A549 (cell line): ENCODE data around the gene MAGI2. TPM values are rescaled to one million over a fixed set of nuclear protein-coding genes. Genes with fewer than 3 reads are reported as not detected.

Experiments used
- ATAC-seq, 2 experiments: fragments of 200-7000 bp in 1 of 2; fragments of >200 bp in 1 of 2; cut with Nextera tagmentation in 1 of 2; cut with Tn5 transposase in 1 of 2; 3 replicates each; pipeline versions ENCODE4 v1.8.0 to v1.9.1; 2018 to 2020; ENCODE audit warnings: mild to moderate bottlenecking in 1 of 2, moderate library complexity in 1 of 2
- CTCF ChIA-PET: fragments of 300-600 bp; sonication (Branson Sonifier 250); formaldehyde crosslinking; extraction: SDS; loops from one replicate; lab custom pipeline; 2021; ENCODE audit warnings: antibody characterized with exemption, inconsistent platforms; lab: Yijun Ruan, JAX
- POLR2A ChIA-PET: fragments of 350-600 bp; formaldehyde crosslinking; extraction: SDS; loops from one replicate; lab custom pipeline; 2021; ENCODE audit warnings: antibody characterized with exemption, inconsistent platforms; lab: Yijun Ruan, JAX
- DNase-seq, 2 experiments: peaks; one replicate each; pipeline versions ENCODE4 v3.0.0 to v3.0.0-alpha.2; 2011 to 2016; ENCODE audit warnings: low read depth in 1 of 2, low spot score in 1 of 2
- FAIRE-seq: peaks from 2 replicates; lab custom pipeline; 2011; peaks lifted over from hg19 to GRCh38; lab: Jason Lieb, UNC
- H3K27ac ChIP-seq, 2 experiments: fragments of >200 bp; sonication (Bioruptor Twin); formaldehyde crosslinking; 3 replicates each; pipeline ENCODE4 v1.5.1; 2016 to 2017
- H3K4me1 ChIP-seq: fragments of >200 bp; sonication (Bioruptor Twin); formaldehyde crosslinking; 3 replicates; pipeline ENCODE4 v1.6.1; 2016
- H3K4me2 ChIP-seq: fragments of >200 bp; sonication (Bioruptor Twin); formaldehyde crosslinking; 3 replicates; pipeline ENCODE4 v1.6.1; 2016
- H3K4me3 ChIP-seq: fragments of >200 bp; sonication (Bioruptor Twin); formaldehyde crosslinking; 3 replicates; pipeline ENCODE4 v1.5.1; 2016
- H3K9me3 ChIP-seq: fragments of >200 bp; sonication (Bioruptor Twin); formaldehyde crosslinking; 3 replicates; pipeline ENCODE4 v1.6.1; 2016
- CBX8 ChIP-seq: fragments of 200-600 bp; sonication (generic); IDR thresholded peaks from 2 replicates; pipeline ENCODE4 v1.6.1; 2016
- CEBPB ChIP-seq, 2 experiments: fragments of >200 bp in 1 of 2; sonication (Bioruptor Twin) in 1 of 2; formaldehyde crosslinking in 1 of 2; IDR thresholded peaks; 2 replicates each; pipeline ENCODE4 v1.6.1; 2012 to 2016
- CHD2 ChIP-seq: fragments of 150-350 bp; IDR thresholded peaks from 2 replicates; pipeline ENCODE4 v1.6.1; 2014; ENCODE audit warnings: low read length; ENCODE audit not compliant: partially characterized antibody
- EHF ChIP-seq: fragments of 250-450 bp; sonication (Bioruptor Pico); IDR thresholded peaks from 2 replicates; pipeline ENCODE4 v1.5.0; 2020; ENCODE audit warnings: mild to moderate bottlenecking
- EHMT2 ChIP-seq: fragments of 200-600 bp; sonication (generic); IDR thresholded peaks from 2 replicates; pipeline ENCODE4 v1.6.1; 2016; ENCODE audit warnings: antibody characterized with exemption, low read depth, mild to moderate bottlenecking, moderate library complexity
- FOSB ChIP-seq: fragments of 250-450 bp; sonication (Bioruptor Pico); IDR thresholded peaks from 2 replicates; pipeline ENCODE4 v1.5.0; 2020; ENCODE audit warnings: mild to moderate bottlenecking, moderate library complexity
- FOSL2 ChIP-seq, 2 experiments: fragments of 450-650 bp in 1 of 2; fragments of >200 bp in 1 of 2; sonication (Bioruptor Twin) in 1 of 2; formaldehyde crosslinking; IDR thresholded peaks; 2 replicates each; pipeline versions ENCODE4 v1.5.0 to v1.6.1; 2016 to 2020; ENCODE audit warnings: mild to moderate bottlenecking in 1 of 2, moderate library complexity in 1 of 2
- GATA3 ChIP-seq: IDR thresholded peaks from 2 replicates; pipeline ENCODE4 v1.6.1; 2012; ENCODE audit warnings: borderline replicate concordance
- HEYL ChIP-seq: fragments of 250-450 bp; sonication (Bioruptor Pico); IDR thresholded peaks from 2 replicates; pipeline ENCODE4 v1.8.0; 2021; ENCODE audit warnings: mild to moderate bottlenecking, moderate library complexity
- HOXA7 ChIP-seq: fragments of 250-450 bp; sonication (Bioruptor Pico); IDR thresholded peaks from 2 replicates; pipeline ENCODE4 v1.5.0; 2020; ENCODE audit warnings: mild to moderate bottlenecking, moderate library complexity
- JUN ChIP-seq, 2 experiments: fragments of >200 bp; sonication (Bioruptor Twin); formaldehyde crosslinking; IDR thresholded peaks; 2 replicates in 1 of 2; 3 replicates in 1 of 2; pipeline ENCODE4 v1.6.1; 2016 to 2017
- KDM1A ChIP-seq: fragments of 200-600 bp; sonication (generic); IDR thresholded peaks from 2 replicates; pipeline ENCODE4 v1.6.1; 2016; ENCODE audit warnings: low read depth, mild to moderate bottlenecking
- MAFK ChIP-seq: fragments of 450-650 bp; IDR thresholded peaks from 2 replicates; pipeline ENCODE4 v1.6.1; 2014; ENCODE audit not compliant: partially characterized antibody
- MAZ ChIP-seq: fragments of 150-350 bp; IDR thresholded peaks from 2 replicates; pipeline ENCODE4 v1.6.1; 2014; ENCODE audit warnings: antibody characterized with exemption, low read depth, low read length, borderline replicate concordance
- NFE2L2 ChIP-seq: fragments of 150-350 bp; conservative IDR thresholded peaks from 2 replicates; pipeline ENCODE4 v1.6.1; 2014; ENCODE audit warnings: low read length
- NPAS2 ChIP-seq: fragments of 250-450 bp; sonication (Bioruptor Pico); IDR thresholded peaks from 2 replicates; pipeline ENCODE4 v1.8.0; 2022; ENCODE audit warnings: mild to moderate bottlenecking, moderate library complexity, borderline replicate concordance
- PHF8 ChIP-seq: fragments of 200-600 bp; sonication (generic); IDR thresholded peaks from 2 replicates; pipeline ENCODE4 v1.6.1; 2016; ENCODE audit warnings: low read depth, mild to moderate bottlenecking, antibody characterized with exemption, moderate library complexity, borderline replicate concordance
- RNF2 ChIP-seq: fragments of 200-600 bp; sonication (generic); IDR thresholded peaks from 2 replicates; pipeline ENCODE4 v1.6.1; 2016; ENCODE audit warnings: low read depth, mild to moderate bottlenecking, antibody characterized with exemption, moderate library complexity, borderline replicate concordance
- SMC3 ChIP-seq: fragments of >200 bp; sonication (Bioruptor Twin); formaldehyde crosslinking; IDR thresholded peaks from 3 replicates; pipeline ENCODE4 v1.6.1; 2018; ENCODE audit warnings: inconsistent platforms
- TFCP2L1 ChIP-seq: fragments of 250-450 bp; sonication (Bioruptor Pico); IDR thresholded peaks from 2 replicates; pipeline ENCODE4 v1.5.0; 2021; ENCODE audit warnings: mild to moderate bottlenecking
- ZNF302 ChIP-seq: fragments of 250-450 bp; sonication (Bioruptor Pico); IDR thresholded peaks from 2 replicates; pipeline ENCODE4 v1.9.0; 2021; ENCODE audit warnings: inconsistent platforms, mild to moderate bottlenecking, moderate library complexity
- WGBS: methylation state at CpG from one replicate; pipeline ENCODE4 v1.1.6; 2017; ENCODE audit errors: missing lambda C conversion rate; 5-methylcytosine and 5-hydroxymethylcytosine counted together
- polyA plus RNA-seq, 4 experiments: library from polyadenylated mRNA; depleted of rRNA in 3 of 4; stranded (reverse); fragments of >200 nt; fragmentation: RNase III in 1 of 4; extraction: RNeasy Plus Mini Kit Qiagen cat#74134 plus additional on column Dnase treatment in 1 of 4; gene quantifications; 2 replicates in 3 of 4; 3 replicates in 1 of 4; pipeline ENCODE4 v1.2.3, GENCODE V29; 2011 to 2017
- TF ChIP-seq, protein P1 (sequence below): fragments of >200 bp; sonication (Bioruptor Twin); formaldehyde crosslinking; IDR thresholded peaks from 2 replicates; pipeline ENCODE4 v1.6.1; 2016
- TF ChIP-seq, protein P2 (sequence below): IDR thresholded peaks from 2 replicates; pipeline ENCODE4 v1.6.1; 2012; ENCODE audit warnings: low read depth, borderline replicate concordance
- TF ChIP-seq, protein P3 (sequence below): IDR thresholded peaks from 2 replicates; pipeline ENCODE4 v1.6.1; 2012
- TF ChIP-seq, protein P4 (sequence below): fragments of >200 bp; sonication (Bioruptor Twin); formaldehyde crosslinking; IDR thresholded peaks from 3 replicates; pipeline ENCODE4 v1.6.1; 2016
- TF ChIP-seq, protein P5 (sequence below): fragments of 250-450 bp; sonication (Bioruptor Pico); IDR thresholded peaks from 2 replicates; pipeline ENCODE4 v1.5.0; 2021; ENCODE audit warnings: mild to moderate bottlenecking, moderate library complexity, borderline replicate concordance

Gene MAGI2
- polyA plus RNA-seq, 2 of the 4 experiments (the other 2 are of a cell fraction), result 0.48 to 0.81 TPM

DNA sequence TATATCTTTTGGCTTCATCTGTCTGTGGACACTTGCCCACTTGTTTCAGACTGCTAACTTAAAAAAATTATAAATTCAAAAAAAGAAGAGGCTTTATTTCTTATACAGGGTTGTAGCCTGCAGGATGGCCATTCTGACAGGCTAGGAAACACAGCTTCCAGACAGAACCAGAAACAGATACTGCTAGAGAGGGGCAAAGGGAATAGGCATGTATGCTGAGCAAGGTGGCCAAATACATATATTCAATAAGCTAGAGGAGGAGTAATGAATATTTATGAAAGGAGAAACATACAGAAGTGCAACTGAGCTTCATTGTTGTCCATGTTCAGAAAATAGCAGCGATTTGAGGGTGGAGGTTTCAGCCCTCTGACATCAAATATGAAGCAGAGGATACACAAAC, 22.0 kb upstream of the MAGI2 start (continued):
- TF ChIP-seq MAZ (no peak), EHMT2 (no peak), JUN (IDR thresholded peaks at IDR 0.05) (no peak), HEYL (CRISPR knock-in tag) (no peak), FOSL2 (IDR thresholded peaks at IDR 0.05) (no peak), FOSL2 (CRISPR knock-in tag; IDR thresholded peaks at IDR 0.05) (no peak), TFCP2L1 (no peak)

DNA sequence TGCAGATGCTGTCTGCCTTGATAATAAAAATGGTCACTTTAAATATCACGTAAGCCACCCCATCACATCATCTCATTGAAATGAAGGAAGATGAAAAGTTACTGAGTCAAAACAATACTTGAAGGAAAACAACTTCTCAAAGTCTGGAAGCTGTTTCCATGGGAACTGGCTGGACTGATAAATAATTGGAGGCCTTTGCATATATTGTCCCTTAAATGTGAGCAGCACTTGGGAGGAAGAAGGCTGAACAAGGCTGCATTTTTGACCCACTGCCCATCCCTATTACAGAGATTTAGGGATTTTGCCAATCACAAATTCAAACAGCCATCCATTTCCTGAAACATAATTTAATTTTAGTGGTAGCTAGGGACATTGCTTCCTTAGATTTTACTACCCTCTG, 18.2 kb upstream of the MAGI2 start:
- DNase-seq (no peak), FAIRE-seq (no peak), ATAC-seq (no peak)
- Histone ChIP-seq H3K4me1 (no peaks in the 10 kb centered on the region), H3K4me2 (no peak overlapping the region), H3K27ac (no peak overlapping the region), H3K9me3 (no peaks in the 10 kb centered on the region), H3K4me3 (no peak overlapping the region)
- WGBS, result 95% methylated on average over 1 of the region's 1 CpG
- POLR2A ChIA-PET, result no interaction called here
- TF ChIP-seq EHMT2 (no peak), CHD2 (no peak), HOXA7 (CRISPR knock-in tag) (no peak), CEBPB (IDR thresholded peaks at IDR 0.05) (no peak), SMC3 (no peak), GATA3 (no peak), EHF (CRISPR knock-in tag) (no peak), MAZ (no peak), NFE2L2 (no peak), RNF2 (no peak), FOSB (CRISPR knock-in tag) (no peak), ZNF302 (no peak), CBX8 (no peak), TFCP2L1 (no peak), MAFK (no peak), KDM1A (no peak)
- TF ChIP-seq, protein P1, sequence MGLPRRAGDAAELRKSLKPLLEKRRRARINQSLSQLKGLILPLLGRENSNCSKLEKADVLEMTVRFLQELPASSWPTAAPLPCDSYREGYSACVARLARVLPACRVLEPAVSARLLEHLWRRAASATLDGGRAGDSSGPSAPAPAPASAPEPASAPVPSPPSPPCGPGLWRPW, result no peak
- TF ChIP-seq, protein P2, sequence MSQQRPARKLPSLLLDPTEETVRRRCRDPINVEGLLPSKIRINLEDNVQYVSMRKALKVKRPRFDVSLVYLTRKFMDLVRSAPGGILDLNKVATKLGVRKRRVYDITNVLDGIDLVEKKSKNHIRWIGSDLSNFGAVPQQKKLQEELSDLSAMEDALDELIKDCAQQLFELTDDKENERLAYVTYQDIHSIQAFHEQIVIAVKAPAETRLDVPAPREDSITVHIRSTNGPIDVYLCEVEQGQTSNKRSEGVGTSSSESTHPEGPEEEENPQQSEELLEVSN, result no peak
- TF ChIP-seq, all 56 proteins: peak for 0
- CTCF ChIA-PET, result no interaction called here

DNA sequence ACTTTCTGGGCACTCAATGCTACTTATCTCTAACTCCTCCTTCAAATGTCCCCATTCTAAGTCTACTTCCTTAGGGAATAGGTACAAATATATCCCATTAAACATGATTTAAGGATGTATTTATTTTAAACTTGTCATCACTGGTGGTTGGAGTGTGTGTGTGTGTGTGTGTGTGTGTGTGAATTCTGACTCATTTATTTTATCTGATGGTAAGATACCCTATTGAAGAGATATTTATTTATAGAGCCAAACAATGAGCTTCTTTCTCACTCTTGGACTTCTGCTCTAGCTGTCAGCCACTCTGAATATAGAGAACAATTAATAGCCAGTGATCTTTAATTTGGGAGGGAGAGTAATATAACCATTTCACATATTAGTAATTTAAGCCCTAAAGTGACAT, 17.8 kb upstream of the MAGI2 start:
- H3K27ac ChIP-seq, result no peak overlapping the region
- H3K4me3 ChIP-seq, result no peak overlapping the region
- no peak for DNase-seq
- ChIA-PET CTCF (no interaction called here), POLR2A (no interaction called here)
- TF ChIP-seq NPAS2 (no peak), MAZ (no peak), CBX8 (no peak), PHF8 (no peak)
- TF ChIP-seq, protein P3, sequence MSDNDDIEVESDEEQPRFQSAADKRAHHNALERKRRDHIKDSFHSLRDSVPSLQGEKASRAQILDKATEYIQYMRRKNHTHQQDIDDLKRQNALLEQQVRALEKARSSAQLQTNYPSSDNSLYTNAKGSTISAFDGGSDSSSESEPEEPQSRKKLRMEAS, result no peak
- TF ChIP-seq, protein P4, sequence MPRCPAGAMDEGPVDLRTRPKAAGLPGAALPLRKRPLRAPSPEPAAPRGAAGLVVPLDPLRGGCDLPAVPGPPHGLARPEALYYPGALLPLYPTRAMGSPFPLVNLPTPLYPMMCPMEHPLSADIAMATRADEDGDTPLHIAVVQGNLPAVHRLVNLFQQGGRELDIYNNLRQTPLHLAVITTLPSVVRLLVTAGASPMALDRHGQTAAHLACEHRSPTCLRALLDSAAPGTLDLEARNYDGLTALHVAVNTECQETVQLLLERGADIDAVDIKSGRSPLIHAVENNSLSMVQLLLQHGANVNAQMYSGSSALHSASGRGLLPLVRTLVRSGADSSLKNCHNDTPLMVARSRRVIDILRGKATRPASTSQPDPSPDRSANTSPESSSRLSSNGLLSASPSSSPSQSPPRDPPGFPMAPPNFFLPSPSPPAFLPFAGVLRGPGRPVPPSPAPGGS, result no peak
- TF ChIP-seq, protein P5, sequence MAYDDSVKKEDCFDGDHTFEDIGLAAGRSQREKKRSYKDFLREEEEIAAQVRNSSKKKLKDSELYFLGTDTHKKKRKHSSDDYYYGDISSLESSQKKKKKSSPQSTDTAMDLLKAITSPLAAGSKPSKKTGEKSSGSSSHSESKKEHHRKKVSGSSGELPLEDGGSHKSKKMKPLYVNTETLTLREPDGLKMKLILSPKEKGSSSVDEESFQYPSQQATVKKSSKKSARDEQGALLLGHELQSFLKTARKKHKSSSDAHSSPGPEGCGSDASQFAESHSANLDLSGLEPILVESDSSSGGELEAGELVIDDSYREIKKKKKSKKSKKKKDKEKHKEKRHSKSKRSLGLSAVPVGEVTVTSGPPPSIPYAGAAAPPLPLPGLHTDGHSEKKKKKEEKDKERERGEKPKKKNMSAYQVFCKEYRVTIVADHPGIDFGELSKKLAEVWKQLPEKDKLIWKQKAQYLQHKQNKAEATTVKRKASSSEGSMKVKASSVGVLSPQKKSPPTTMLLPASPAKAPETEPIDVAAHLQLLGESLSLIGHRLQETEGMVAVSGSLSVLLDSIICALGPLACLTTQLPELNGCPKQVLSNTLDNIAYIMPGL (CRISPR knock-in tag), result no peak
- FAIRE-seq, result no peak
- no peaks in the 10 kb centered on the region for H3K4me1 ChIP-seq
- no peak for ATAC-seq
- H3K4me2 ChIP-seq, result no peak overlapping the region
- no peaks in the 10 kb centered on the region for H3K9me3 ChIP-seq
